A549 (cell line): Measurements from ENCODE around the gene SRGAP3. TPM values are rescaled to one million over a fixed set of nuclear protein-coding genes. Genes with fewer than 3 reads are reported as not detected.
A peak's percentile ranks its signal among the peaks of the same experiment; 100 is the strongest.

Experiments used
- ATAC-seq, 2 experiments: fragments of 200-7000 bp in 1 of 2; fragments of >200 bp in 1 of 2; cut with Nextera tagmentation in 1 of 2; cut with Tn5 transposase in 1 of 2; 3 replicates each; pipeline versions ENCODE4 v1.8.0 to v1.9.1; 2018 to 2020; ENCODE audit warnings: mild to moderate bottlenecking in 1 of 2, moderate library complexity in 1 of 2
- CTCF ChIA-PET: fragments of 300-600 bp; sonication (Branson Sonifier 250); formaldehyde crosslinking; extraction: SDS; loops from one replicate; lab custom pipeline; 2021; ENCODE audit warnings: antibody characterized with exemption, inconsistent platforms; lab: Yijun Ruan, JAX
- POLR2A ChIA-PET: fragments of 350-600 bp; formaldehyde crosslinking; extraction: SDS; loops from one replicate; lab custom pipeline; 2021; ENCODE audit warnings: antibody characterized with exemption, inconsistent platforms; lab: Yijun Ruan, JAX
- DNase-seq, 2 experiments: peaks; one replicate each; pipeline versions ENCODE4 v3.0.0 to v3.0.0-alpha.2; 2011 to 2016; ENCODE audit warnings: low read depth in 1 of 2, low spot score in 1 of 2
- FAIRE-seq: peaks from 2 replicates; lab custom pipeline; 2011; peaks lifted over from hg19 to GRCh38; lab: Jason Lieb, UNC
- H3K27ac ChIP-seq, 2 experiments: fragments of >200 bp; sonication (Bioruptor Twin); formaldehyde crosslinking; 3 replicates each; pipeline ENCODE4 v1.5.1; 2016 to 2017
- H3K4me1 ChIP-seq: fragments of >200 bp; sonication (Bioruptor Twin); formaldehyde crosslinking; 3 replicates; pipeline ENCODE4 v1.6.1; 2016
- H3K4me2 ChIP-seq: fragments of >200 bp; sonication (Bioruptor Twin); formaldehyde crosslinking; 3 replicates; pipeline ENCODE4 v1.6.1; 2016
- H3K4me3 ChIP-seq: fragments of >200 bp; sonication (Bioruptor Twin); formaldehyde crosslinking; 3 replicates; pipeline ENCODE4 v1.5.1; 2016
- H3K9me3 ChIP-seq: fragments of >200 bp; sonication (Bioruptor Twin); formaldehyde crosslinking; 3 replicates; pipeline ENCODE4 v1.6.1; 2016
- BHLHE40 ChIP-seq: IDR thresholded peaks from 2 replicates; pipeline ENCODE4 v1.6.1; 2012; ENCODE audit warnings: low read depth, low read length, inconsistent platforms
- CEBPB ChIP-seq, 2 experiments: fragments of >200 bp in 1 of 2; sonication (Bioruptor Twin) in 1 of 2; formaldehyde crosslinking in 1 of 2; IDR thresholded peaks; 2 replicates each; pipeline ENCODE4 v1.6.1; 2012 to 2016
- CHD2 ChIP-seq: fragments of 150-350 bp; IDR thresholded peaks from 2 replicates; pipeline ENCODE4 v1.6.1; 2014; ENCODE audit warnings: low read length; ENCODE audit not compliant: partially characterized antibody
- CHD4 ChIP-seq: fragments of 200-600 bp; sonication (generic); IDR thresholded peaks from 2 replicates; pipeline ENCODE4 v1.6.1; 2016; ENCODE audit warnings: antibody characterized with exemption, mild to moderate bottlenecking, borderline replicate concordance
- ESRRA ChIP-seq: fragments of 150-350 bp; IDR thresholded peaks from 2 replicates; pipeline ENCODE4 v1.6.1; 2014; ENCODE audit warnings: mild to moderate bottlenecking, low read length, borderline replicate concordance
- FOSL2 ChIP-seq, 2 experiments: fragments of 450-650 bp in 1 of 2; fragments of >200 bp in 1 of 2; sonication (Bioruptor Twin) in 1 of 2; formaldehyde crosslinking; IDR thresholded peaks; 2 replicates each; pipeline versions ENCODE4 v1.5.0 to v1.6.1; 2016 to 2020; ENCODE audit warnings: mild to moderate bottlenecking in 1 of 2, moderate library complexity in 1 of 2
- HES2 ChIP-seq: fragments of >200 bp; sonication (Bioruptor Twin); formaldehyde crosslinking; IDR thresholded peaks from 2 replicates; pipeline ENCODE4 v1.6.1; 2016
- HEYL ChIP-seq: fragments of 250-450 bp; sonication (Bioruptor Pico); IDR thresholded peaks from 2 replicates; pipeline ENCODE4 v1.8.0; 2021; ENCODE audit warnings: mild to moderate bottlenecking, moderate library complexity
- HOXA7 ChIP-seq: fragments of 250-450 bp; sonication (Bioruptor Pico); IDR thresholded peaks from 2 replicates; pipeline ENCODE4 v1.5.0; 2020; ENCODE audit warnings: mild to moderate bottlenecking, moderate library complexity
- HOXB5 ChIP-seq: fragments of 250-450 bp; sonication (Bioruptor Pico); IDR thresholded peaks from 2 replicates; pipeline ENCODE4 v1.5.0; 2020; ENCODE audit warnings: mild to moderate bottlenecking, moderate library complexity
- JUNB ChIP-seq: fragments of >200 bp; sonication (Bioruptor Twin); formaldehyde crosslinking; IDR thresholded peaks from 2 replicates; pipeline ENCODE4 v1.6.1; 2016
- MAFK ChIP-seq: fragments of 450-650 bp; IDR thresholded peaks from 2 replicates; pipeline ENCODE4 v1.6.1; 2014; ENCODE audit not compliant: partially characterized antibody
- MAX ChIP-seq: IDR thresholded peaks from 2 replicates; pipeline ENCODE4 v1.6.1; 2012
- MAZ ChIP-seq: fragments of 150-350 bp; IDR thresholded peaks from 2 replicates; pipeline ENCODE4 v1.6.1; 2014; ENCODE audit warnings: antibody characterized with exemption, low read depth, low read length, borderline replicate concordance
- NFE2L2 ChIP-seq: fragments of 150-350 bp; conservative IDR thresholded peaks from 2 replicates; pipeline ENCODE4 v1.6.1; 2014; ENCODE audit warnings: low read length
- NR3C1 ChIP-seq: fragments of >200 bp; sonication (Bioruptor Twin); formaldehyde crosslinking; IDR thresholded peaks from 3 replicates; pipeline ENCODE4 v1.6.1; 2017
- PHF8 ChIP-seq: fragments of 200-600 bp; sonication (generic); IDR thresholded peaks from 2 replicates; pipeline ENCODE4 v1.6.1; 2016; ENCODE audit warnings: low read depth, mild to moderate bottlenecking, antibody characterized with exemption, moderate library complexity, borderline replicate concordance
- POLR2A ChIP-seq: IDR thresholded peaks from 2 replicates; pipeline ENCODE4 v1.6.1; 2012; ENCODE audit warnings: mild to moderate bottlenecking, low read length
- RARB ChIP-seq: fragments of 250-450 bp; sonication (Bioruptor Pico); IDR thresholded peaks from 2 replicates; pipeline ENCODE4 v1.8.0; 2021; ENCODE audit warnings: mild to moderate bottlenecking, moderate library complexity
- RFX5 ChIP-seq: fragments of 450-650 bp; IDR thresholded peaks from 2 replicates; pipeline ENCODE4 v1.7.1; 2014; ENCODE audit warnings: antibody characterized with exemption, mild to moderate bottlenecking, moderate library complexity
- RNF2 ChIP-seq: fragments of 200-600 bp; sonication (generic); IDR thresholded peaks from 2 replicates; pipeline ENCODE4 v1.6.1; 2016; ENCODE audit warnings: low read depth, mild to moderate bottlenecking, antibody characterized with exemption, moderate library complexity, borderline replicate concordance
- TFCP2L1 ChIP-seq: fragments of 250-450 bp; sonication (Bioruptor Pico); IDR thresholded peaks from 2 replicates; pipeline ENCODE4 v1.5.0; 2021; ENCODE audit warnings: mild to moderate bottlenecking
- TP53 ChIP-seq: fragments of 250-450 bp; sonication (Bioruptor Pico); IDR thresholded peaks from 2 replicates; pipeline ENCODE4 v1.5.0; 2021; ENCODE audit warnings: mild to moderate bottlenecking, moderate library complexity
- USF2 ChIP-seq: fragments of 450-650 bp; IDR thresholded peaks from 2 replicates; pipeline ENCODE4 v1.6.1; 2014; ENCODE audit warnings: antibody characterized with exemption
- ZFP36 ChIP-seq: fragments of 450-650 bp; IDR thresholded peaks from 2 replicates; pipeline ENCODE4 v1.6.1; 2014; ENCODE audit warnings: borderline replicate concordance; ENCODE audit not compliant: partially characterized antibody
- ZSCAN20 ChIP-seq: fragments of 250-450 bp; sonication (Bioruptor Pico); IDR thresholded peaks from 2 replicates; pipeline ENCODE4 v1.8.0; 2022; ENCODE audit warnings: mild to moderate bottlenecking, moderate library complexity
- WGBS: methylation state at CpG from one replicate; pipeline ENCODE4 v1.1.6; 2017; ENCODE audit errors: missing lambda C conversion rate; 5-methylcytosine and 5-hydroxymethylcytosine counted together
- polyA plus RNA-seq, 4 experiments: library from polyadenylated mRNA; depleted of rRNA in 3 of 4; stranded (reverse); fragments of >200 nt; fragmentation: RNase III in 1 of 4; extraction: RNeasy Plus Mini Kit Qiagen cat#74134 plus additional on column Dnase treatment in 1 of 4; gene quantifications; 2 replicates in 3 of 4; 3 replicates in 1 of 4; pipeline ENCODE4 v1.2.3, GENCODE V29; 2011 to 2017
- TF ChIP-seq, protein P1 (sequence below): fragments of 250-450 bp; sonication (Bioruptor Pico); IDR thresholded peaks from 2 replicates; pipeline ENCODE4 v1.5.0; 2021; ENCODE audit warnings: mild to moderate bottlenecking, moderate library complexity, borderline replicate concordance

The SRGAP3 gene
- polyA plus RNA-seq, 2 of the 4 experiments (the other 2 are of a cell fraction) = 1.6 to 2.5 TPM

DNA sequence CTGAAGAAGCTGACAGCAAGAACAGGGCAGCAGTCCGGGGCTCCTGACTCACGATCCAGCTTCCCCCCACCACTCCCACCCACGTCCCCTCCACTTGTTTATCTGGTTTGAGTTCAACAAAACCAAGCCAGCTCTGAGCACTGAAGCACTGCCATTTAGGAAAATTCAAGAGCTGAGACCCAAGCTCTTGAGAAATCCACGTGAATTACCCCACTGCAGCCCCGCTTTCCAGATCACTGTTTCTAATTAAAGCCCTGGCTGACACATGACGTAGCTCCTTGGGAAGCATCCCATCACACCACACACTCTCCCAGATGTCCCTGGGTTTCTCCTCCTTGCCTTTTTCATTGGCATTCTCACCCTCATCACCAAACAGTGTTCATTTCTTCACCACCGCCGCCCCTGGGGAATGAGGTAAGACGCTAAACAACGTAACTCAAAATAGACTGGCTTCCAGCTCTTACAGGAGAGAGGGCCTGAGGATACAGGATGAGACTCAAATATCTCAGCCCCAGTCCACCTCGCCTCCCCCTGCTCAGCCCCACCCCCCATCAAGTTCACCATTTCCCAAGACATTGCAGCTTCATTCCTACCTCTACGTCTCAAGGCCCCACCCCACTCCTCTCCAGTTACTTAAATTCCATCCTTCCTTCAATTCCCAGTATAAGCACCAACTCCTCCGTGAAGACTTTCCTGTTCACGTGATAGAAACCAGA lies 95.4 kb downstream of the SRGAP3 start:
- TF ChIP-seq TP53 (no peak), PHF8 (no peak), MAFK (no peak), NR3C1 (no peak), ZSCAN20 (CRISPR knock-in tag) (no peak), HOXA7 (CRISPR knock-in tag) (no peak), HES2 (no peak), CHD2 (no peak)
- TF ChIP-seq, protein P1, sequence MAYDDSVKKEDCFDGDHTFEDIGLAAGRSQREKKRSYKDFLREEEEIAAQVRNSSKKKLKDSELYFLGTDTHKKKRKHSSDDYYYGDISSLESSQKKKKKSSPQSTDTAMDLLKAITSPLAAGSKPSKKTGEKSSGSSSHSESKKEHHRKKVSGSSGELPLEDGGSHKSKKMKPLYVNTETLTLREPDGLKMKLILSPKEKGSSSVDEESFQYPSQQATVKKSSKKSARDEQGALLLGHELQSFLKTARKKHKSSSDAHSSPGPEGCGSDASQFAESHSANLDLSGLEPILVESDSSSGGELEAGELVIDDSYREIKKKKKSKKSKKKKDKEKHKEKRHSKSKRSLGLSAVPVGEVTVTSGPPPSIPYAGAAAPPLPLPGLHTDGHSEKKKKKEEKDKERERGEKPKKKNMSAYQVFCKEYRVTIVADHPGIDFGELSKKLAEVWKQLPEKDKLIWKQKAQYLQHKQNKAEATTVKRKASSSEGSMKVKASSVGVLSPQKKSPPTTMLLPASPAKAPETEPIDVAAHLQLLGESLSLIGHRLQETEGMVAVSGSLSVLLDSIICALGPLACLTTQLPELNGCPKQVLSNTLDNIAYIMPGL = no peak
- WGBS = 76% methylated on average over 14 of the region's 14 CpGs
- Histone ChIP-seq H3K4me1 (peaks cover 15% of the 10 kb centered on the region), H3K27ac (no peak overlapping the region), H3K4me2 (no peak overlapping the region), H3K4me3 (no peak overlapping the region), H3K9me3 (no peaks in the 10 kb centered on the region)
- CTCF ChIA-PET = no interaction called here
- POLR2A ChIA-PET = no interaction called here
- no peak for DNase-seq
- no peak for ATAC-seq
- FAIRE-seq = no peak

- ChIA-PET POLR2A (no interaction called here), CTCF (no interaction called here)
- Histone ChIP-seq H3K4me3 (no peak overlapping the region), H3K4me2 (peak overlapping the region; percentile 60), H3K4me1 (peaks cover 15% of the 10 kb centered on the region), H3K27ac (peak overlapping the region in 1 of 2 experiments; percentile 52; a peak in 3 of 6 replicates), H3K9me3 (no peaks in the 10 kb centered on the region)
- TF ChIP-seq HEYL (CRISPR knock-in tag) (no peak), FOSL2 (IDR thresholded peaks at IDR 0.05) (no peak), FOSL2 (CRISPR knock-in tag; IDR thresholded peaks at IDR 0.05) (0 out of 2 replicates have a peak, but pooled peaks have one; percentile 42), POLR2A (no peak), JUNB (0 out of 2 replicates have a peak, but pooled peaks have one; percentile 14)
- FAIRE-seq (no peak), ATAC-seq (peak; percentile 63 to 78; a peak in 4 of 6 replicates), DNase-seq (peak in 1 of 2 experiments; percentile 60)
- WGBS = 7% methylated on average over 8 of the region's 8 CpGs
These were observed 98.2 kb downstream of the SRGAP3 start for GRCh38 chr3:9151240-9151639.

DNA sequence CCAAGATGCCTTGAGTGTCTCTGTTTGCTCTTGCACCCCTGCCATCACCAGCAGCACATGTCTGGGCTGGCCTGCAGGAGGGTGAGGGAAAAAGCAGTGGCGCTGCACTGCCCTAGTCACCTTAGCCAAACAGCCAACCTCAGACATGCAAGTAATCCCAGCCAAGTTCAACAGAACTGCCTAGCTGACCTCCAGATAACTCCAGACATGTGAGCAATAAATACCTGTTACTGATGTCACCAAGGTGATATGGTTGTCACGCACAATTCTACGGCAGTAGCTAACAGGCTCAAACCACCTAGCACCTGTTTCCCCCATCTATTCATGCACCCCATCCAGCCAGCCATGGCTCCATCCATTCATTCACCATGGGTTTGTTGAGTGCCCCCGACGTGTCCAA lies 99.9 kb downstream of the SRGAP3 start:
- Histone ChIP-seq H3K9me3 (no peaks in the 10 kb centered on the region), H3K27ac (no peak overlapping the region), H3K4me1 (peaks cover 15% of the 10 kb centered on the region), H3K4me2 (no peak overlapping the region), H3K4me3 (no peak overlapping the region)
- no peak for FAIRE-seq
- ATAC-seq = no peak
- TF ChIP-seq HOXB5 (CRISPR knock-in tag) (no peak), MAX (no peak), RARB (CRISPR knock-in tag) (no peak), TFCP2L1 (CRISPR knock-in tag) (no peak), NFE2L2 (no peak), HOXA7 (CRISPR knock-in tag) (no peak)
- POLR2A ChIA-PET = no interaction called here
- WGBS = 91% methylated on average over 5 of the region's 5 CpGs
- CTCF ChIA-PET = no interaction called here
- DNase-seq = no peak

- H3K4me2 ChIP-seq = no peak overlapping the region
- no peak for ATAC-seq
- peaks cover 15% of the 10 kb centered on the region for H3K4me1 ChIP-seq
- no peak overlapping the region for H3K27ac ChIP-seq
- no peak for FAIRE-seq
- ChIA-PET POLR2A (no interaction called here), CTCF (no interaction called here)
- H3K9me3 ChIP-seq = no peaks in the 10 kb centered on the region
- H3K4me3 ChIP-seq = no peak overlapping the region
- WGBS = 76% methylated on average over 7 of the region's 7 CpGs
- no peak for DNase-seq
- no peak for TF ChIP-seq JUNB
- no peak for TF ChIP-seq CEBPB (IDR thresholded peaks at IDR 0.05)
- no peak for TF ChIP-seq POLR2A
- TF ChIP-seq FOSL2 (IDR thresholded peaks at IDR 0.05) = no peak
- TF ChIP-seq FOSL2 (CRISPR knock-in tag; IDR thresholded peaks at IDR 0.05) = no peak
- TF ChIP-seq TFCP2L1 (CRISPR knock-in tag) = no peak
- no peak for TF ChIP-seq BHLHE40
- TF ChIP-seq USF2 = no peak
- no peak for TF ChIP-seq ZFP36
- no peak for TF ChIP-seq CHD4
- TF ChIP-seq MAX = no peak
- TF ChIP-seq RNF2 = no peak
- TF ChIP-seq RFX5 = no peak
- TF ChIP-seq MAZ = no peak
- TF ChIP-seq ESRRA = no peak
These were observed 101.6 kb downstream of the SRGAP3 start for GRCh38 chr3:9147896-9148266.
